M059J (cell line): Measurements from ENCODE around the gene CTBP1. TPM values are rescaled to one million over a fixed set of nuclear protein-coding genes. Genes with fewer than 3 reads are reported as not detected.
A peak's percentile ranks its signal among the peaks of the same experiment; 100 is the strongest.
"Not testable (repeated sequence)": the region's sequence is repeated elsewhere in the genome, so short reads cannot be mapped to it uniquely, and the experiment has no call there.

Source experiments
- DNase-seq: peaks from one replicate; pipeline ENCODE4 v3.0.0-alpha.2; 2012; ENCODE audit warnings: low read depth
- total RNA-seq: library from RNA; depleted of rRNA; stranded (reverse); fragments of >200 nt; shearing (Covaris generic); gene quantifications from 2 replicates; pipeline ENCODE4 v1.2.3, GENCODE V29; 2014; rRNA removed

Gene CTBP1
- 101 and 166 TPM in 2 replicates for total RNA-seq

DNA sequence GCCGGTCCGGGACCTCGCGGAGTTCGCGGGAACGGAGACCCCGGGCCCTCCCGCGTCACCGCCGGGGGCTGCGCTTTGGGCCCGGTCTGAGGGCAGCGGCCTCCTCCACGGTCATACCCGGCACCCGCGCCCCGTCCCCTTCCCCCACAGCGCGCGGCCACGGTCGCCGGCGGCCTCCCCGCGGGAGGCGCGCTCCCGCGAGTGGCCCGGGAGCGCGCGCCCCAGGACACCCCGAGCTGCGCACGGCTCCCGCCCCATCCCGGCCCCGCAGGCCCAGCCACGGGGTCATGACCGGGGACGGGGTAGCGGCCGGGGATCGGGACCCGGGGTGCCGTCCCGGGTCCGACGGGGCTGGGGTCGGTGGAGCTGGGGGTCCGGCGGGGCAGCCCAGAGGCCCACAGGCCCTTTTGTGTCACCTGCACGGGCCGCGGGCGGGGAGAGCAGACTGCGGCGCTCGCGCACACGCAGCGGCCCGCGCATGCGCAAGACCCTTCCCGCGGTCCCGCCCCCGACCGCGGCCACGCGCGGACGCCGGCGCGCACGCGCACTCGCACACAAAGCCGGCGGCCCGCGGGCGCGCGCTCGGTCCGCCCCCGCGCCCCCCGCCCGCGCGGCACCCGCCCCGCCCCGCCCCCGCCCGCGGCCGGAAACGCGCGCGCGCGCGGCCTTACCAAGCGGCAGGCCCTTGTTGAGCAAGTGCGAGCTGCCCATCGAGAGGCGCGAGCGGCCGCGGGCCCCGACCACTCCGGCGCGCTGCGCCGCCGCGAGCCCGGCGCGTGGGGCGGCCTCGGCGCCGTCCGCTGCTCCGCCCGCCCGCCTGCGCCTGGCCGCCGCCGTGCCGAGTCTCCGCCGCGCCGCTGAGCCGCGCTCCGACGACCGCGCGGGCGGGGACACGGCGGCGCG is at the start of gene CTBP1:
Gene CTBP1, minus strand, starts transcription at position 886 of the 903 bp plus-strand sequence. CDS start 7,799 bp downstream, outside the sequence.
- DNase-seq, result peak; percentile 66

- DNase-seq, result no peak
These were observed 49.5 kb upstream of the CTBP1 start for GRCh38 chr4:1298461-1298860.

GRCh38 chr4:1297456-1298325 is 48.8 kb upstream of the CTBP1 start:
- no peak for DNase-seq

- no peak for DNase-seq
These were observed 48.1 kb upstream of the CTBP1 start for GRCh38 chr4:1297023-1297395.

DNA sequence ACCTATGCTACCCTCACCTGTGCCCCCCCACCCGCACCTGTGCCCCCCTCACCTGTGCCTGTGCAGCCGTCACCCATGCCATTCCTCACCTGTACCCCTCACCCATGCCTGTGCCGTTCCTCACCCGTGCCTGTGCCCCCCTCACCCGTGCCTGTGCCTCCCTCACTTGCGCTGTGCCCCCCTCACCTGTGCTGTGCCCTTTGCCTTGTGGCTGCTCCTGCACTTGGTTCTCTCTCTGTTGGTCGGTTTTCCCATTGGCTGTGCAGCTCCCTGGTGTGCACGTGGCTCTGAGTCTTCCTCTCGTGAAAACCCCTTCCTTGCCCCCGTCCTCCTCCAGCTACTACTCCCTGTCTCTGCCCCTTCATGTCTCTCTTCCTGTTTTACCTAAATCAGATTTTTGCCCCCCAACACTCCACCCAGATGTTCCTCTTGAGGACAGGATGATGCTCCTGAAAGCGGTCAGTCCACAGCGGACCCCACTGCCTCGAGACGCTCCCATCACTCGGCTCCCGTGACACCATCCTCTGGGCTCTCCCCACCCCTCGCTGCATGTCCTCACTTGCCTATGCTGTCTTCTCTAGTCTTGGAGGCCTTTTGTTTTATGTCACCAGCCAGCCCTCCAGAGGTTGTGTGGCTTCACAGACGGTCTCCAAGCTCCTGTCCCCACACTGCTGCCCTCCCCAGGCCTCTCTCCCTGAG is 47.5 kb upstream of the CTBP1 start:
- no peak for DNase-seq

DNA sequence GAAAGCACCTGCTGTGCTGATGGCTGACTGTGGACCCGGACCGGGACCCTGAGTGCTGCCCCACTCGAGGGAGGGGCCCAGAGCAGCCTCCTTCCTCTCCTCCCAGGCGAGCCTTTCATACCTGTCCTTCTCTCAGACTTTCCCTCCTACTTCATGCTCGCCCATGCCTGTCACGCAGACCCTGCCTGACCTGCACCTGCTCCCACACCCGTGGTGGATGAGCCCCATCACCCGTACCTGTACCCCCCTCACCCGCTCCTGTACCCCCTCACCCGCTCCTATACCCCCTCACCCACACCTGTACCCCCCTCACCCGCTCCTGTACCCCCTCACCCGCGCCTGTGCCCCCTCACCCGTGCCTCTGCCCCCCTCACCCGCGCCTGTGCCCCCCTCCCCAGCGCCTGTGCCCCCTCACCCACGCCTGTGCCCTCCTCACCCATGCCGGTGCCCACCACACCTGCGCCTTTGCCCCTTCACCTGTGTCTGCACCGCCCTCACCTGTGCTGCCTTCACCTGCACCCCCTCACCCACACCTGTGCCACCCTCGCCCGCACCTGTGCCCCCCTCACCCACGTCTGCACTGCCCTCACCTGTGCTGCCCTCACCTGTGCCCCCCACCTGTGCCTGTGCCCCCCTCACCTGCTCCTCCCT is 46.6 kb upstream of the CTBP1 start:
- DNase-seq, result no peak

DNA sequence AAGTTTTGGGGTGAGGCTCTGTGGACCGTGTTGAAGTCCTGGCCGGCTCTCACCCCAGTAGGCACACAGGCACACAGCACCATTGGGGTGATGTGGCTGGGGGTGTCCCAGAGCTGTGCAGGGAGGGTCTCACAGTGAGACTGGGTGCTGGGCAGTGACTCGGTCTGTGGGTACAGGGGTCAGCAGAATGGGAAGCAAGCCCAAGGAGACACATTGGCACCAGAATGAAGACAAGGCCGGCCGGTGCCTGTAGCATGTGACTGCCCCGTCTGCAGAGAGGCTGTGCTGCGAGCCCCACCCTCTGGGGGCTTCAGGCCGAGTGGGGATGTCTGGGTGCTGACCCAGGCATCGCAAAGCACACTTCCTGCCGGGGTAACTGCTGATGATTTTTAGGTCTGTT is 46.0 kb upstream of the CTBP1 start:
- no peak for DNase-seq

- no peak for DNase-seq
These were observed 45.5 kb upstream of the CTBP1 start for GRCh38 chr4:1294424-1294823.

- DNase-seq, result peak; percentile 24
These were observed 45.1 kb upstream of the CTBP1 start for GRCh38 chr4:1293991-1294390.

GRCh38 chr4:1293531-1293941 is 44.6 kb upstream of the CTBP1 start:
- no peak for DNase-seq

- DNase-seq, result not testable (repeated sequence)
These were observed 43.7 kb upstream of the CTBP1 start for GRCh38 chr4:1292703-1293011.

DNA sequence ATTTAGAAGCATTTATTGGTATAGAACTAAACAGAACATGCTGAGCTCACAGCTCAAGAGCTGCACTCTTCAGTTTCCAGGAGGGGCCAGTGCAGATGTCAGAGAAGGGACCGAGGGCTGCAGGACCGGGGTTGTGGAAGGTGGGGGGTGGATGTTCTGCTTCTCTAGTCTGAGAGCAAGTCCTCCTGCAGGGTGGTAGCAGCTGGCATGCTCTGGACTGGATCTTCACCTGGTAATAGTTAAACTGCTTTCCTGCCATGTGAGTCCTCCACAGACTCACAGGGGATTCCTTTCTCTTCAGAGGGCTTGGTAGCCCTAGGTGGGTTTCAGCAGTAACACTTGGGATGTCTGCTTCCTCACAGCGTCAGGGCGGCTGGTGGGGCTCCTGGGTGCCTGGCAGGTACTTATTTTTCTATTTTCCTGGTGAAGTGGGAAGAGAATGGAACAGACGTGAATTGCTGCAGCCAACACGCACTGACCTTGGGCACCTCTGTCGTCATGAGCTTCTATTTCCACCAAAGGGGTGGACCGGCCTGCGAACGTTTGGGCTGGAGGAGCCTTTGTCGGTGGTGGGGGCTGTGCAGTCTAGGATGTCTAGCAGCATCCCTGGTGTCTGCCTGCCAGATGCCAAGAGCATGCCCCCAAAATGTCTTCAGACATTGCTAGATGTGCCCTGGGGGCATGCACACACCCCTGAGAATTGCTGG is 43.2 kb upstream of the CTBP1 start:
- no peak for DNase-seq

GRCh38 chr4:1291091-1291490 is 42.2 kb upstream of the CTBP1 start:
- DNase-seq, result no peak

GRCh38 chr4:1290165-1290977 is 41.4 kb upstream of the CTBP1 start:
- DNase-seq, result peak; percentile 27

GRCh38 chr4:1289207-1290164 is 40.6 kb upstream of the CTBP1 start, which contains the start of gene MAEA:
MAEA (plus strand) TSS chr4:1289891; CDS start chr4:1289914, 23 bp downstream.
- DNase-seq, result peak; percentile 94

- no peak for DNase-seq
These were observed 39.9 kb upstream of the CTBP1 start for GRCh38 chr4:1288786-1289185.

DNA sequence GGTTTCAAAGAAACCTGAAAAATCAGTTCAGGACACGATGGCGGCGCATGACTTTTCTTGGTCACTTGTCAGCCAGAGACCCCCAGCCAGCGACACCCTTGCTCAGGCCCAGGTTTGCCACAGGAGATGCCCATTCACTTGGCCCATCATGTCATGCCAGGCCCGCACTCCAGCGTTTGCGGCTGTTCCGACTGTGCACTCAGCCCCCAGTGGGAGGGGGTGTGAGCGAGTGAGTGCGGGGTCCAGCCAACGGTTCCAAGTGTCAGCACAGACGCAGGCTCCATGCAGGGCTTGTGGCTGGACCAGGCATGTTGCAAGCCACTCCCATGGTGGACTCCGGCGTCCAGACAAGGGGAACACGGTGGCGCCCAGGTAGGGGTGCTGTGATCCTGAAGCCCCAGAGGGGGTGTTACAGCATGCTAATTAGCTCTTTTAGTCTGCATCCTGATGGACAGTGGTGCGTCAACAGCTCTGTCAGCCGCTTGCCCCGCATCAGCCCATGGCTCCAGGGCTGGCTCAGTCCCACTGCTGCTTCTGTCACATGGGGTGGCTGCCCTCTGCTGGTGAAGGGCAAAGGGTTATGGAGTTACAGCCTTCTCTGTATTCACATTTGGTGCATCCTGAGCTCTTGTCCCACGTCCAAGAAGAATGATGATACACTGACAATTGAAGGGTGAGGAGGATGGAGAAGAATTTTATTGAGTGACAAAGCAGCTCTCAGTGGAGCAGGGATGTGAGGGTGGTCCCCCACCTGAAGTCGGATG is 37.0 kb upstream of the CTBP1 start:
- DNase-seq, result peak; percentile 18
